ENCODE measurements around the gene NFU1. TPM values are rescaled to one million over a fixed set of nuclear protein-coding genes. Genes with fewer than 3 reads are reported as not detected.

NFU1 gene
- total and polyA plus RNA-seq, 9 of the 15 experiments (the other 6 are each of a cell fraction or from before 2014, with no cell fraction given) = 33.3 to 61.8 (median 53.7) TPM

DNA sequence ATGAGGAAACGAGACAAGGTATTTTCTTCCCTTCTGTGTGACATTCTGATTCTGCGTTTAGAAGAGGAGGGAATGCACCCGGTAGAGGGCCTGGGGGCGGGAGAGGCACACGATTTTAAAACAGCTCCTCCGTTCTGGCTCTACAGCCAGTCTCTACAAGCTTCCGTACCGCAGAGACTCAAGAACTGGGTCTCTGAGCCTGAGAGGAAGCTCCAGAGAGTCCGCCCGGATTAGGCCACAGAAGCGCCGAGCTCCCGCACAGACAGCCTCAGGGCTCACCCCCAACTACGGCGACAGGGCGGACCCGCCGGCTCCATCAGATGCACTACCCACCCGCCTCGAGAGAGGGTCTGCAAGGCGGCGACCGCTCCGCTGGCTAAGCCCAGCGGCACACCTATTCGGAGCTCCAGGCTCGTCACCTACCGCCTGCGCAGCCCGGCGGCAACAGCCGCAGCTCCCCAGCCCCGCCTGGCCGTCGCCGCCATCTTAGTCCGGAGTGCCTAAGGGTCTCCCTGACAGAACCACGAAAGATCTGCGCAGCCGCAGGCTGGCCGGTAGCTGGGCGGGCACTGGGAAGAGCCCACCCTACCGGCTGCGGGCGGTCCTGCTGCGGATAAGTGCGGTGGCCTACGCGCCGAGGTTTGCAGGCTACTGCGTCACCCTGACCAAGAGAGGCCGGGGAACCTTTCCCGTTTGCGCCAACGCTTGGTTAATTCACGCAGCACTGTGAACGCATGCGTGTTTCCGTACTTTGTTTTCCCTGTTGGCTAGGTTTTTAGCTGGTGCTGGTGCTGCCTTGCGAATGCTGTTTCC is at the start of gene NFU1 (continued):
- TF ChIP-seq, protein P1, sequence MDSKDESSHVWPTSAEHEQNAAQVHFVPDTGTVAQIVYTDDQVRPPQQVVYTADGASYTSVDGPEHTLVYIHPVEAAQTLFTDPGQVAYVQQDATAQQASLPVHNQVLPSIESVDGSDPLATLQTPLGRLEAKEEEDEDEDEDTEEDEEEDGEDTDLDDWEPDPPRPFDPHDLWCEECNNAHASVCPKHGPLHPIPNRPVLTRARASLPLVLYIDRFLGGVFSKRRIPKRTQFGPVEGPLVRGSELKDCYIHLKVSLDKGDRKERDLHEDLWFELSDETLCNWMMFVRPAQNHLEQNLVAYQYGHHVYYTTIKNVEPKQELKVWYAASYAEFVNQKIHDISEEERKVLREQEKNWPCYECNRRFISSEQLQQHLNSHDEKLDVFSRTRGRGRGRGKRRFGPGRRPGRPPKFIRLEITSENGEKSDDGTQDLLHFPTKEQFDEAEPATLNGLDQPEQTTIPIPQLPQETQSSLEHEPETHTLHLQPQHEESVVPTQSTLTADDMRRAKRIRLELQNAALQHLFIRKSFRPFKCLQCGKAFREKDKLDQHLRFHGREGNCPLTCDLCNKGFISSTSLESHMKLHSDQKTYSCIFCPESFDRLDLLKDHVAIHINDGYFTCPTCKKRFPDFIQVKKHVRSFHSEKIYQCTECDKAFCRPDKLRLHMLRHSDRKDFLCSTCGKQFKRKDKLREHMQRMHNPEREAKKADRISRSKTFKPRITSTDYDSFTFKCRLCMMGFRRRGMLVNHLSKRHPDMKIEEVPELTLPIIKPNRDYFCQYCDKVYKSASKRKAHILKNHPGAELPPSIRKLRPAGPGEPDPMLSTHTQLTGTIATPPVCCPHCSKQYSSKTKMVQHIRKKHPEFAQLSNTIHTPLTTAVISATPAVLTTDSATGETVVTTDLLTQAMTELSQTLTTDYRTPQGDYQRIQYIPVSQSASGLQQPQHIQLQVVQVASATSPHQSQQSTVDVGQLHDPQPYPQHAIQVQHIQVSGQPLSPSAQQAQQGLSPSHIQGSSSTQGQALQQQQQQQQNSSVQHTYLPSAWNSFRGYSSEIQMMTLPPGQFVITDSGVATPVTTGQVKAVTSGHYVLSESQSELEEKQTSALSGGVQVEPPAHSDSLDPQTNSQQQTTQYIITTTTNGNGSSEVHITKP (IDR thresholded peaks at IDR 0.05; ENCODE audit: partially characterized antibody) = peak; percentile 37
- TF ChIP-seq ZSCAN29 (IDR thresholded peaks at IDR 0.05) = peak; percentile 59; the same call in 1 of the 2 replicates
- TF ChIP-seq HNRNPUL1 (IDR thresholded peaks at IDR 0.05; ENCODE audit: low read length) = no peak
- 0 out of 2 replicates have a peak, but pooled peaks have one; percentile 40 for TF ChIP-seq PRMT5 (CRISPR knock-in tag; IDR thresholded peaks at IDR 0.05)
- peak; percentile 100 for TF ChIP-seq KLF13 (tag; IDR thresholded peaks at IDR 0.05; ENCODE audit: borderline replicate concordance, low read depth)
- TF ChIP-seq, protein P2, sequence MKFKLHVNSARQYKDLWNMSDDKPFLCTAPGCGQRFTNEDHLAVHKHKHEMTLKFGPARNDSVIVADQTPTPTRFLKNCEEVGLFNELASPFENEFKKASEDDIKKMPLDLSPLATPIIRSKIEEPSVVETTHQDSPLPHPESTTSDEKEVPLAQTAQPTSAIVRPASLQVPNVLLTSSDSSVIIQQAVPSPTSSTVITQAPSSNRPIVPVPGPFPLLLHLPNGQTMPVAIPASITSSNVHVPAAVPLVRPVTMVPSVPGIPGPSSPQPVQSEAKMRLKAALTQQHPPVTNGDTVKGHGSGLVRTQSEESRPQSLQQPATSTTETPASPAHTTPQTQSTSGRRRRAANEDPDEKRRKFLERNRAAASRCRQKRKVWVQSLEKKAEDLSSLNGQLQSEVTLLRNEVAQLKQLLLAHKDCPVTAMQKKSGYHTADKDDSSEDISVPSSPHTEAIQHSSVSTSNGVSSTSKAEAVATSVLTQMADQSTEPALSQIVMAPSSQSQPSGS (CRISPR knock-in tag; IDR thresholded peaks at IDR 0.05) = no peak
- no peak for TF ChIP-seq PCBP1 (IDR thresholded peaks at IDR 0.05; ENCODE audit: low read depth, low read length, poor library complexity, severe bottlenecking)
- TF ChIP-seq ZNF436 (CRISPR knock-in tag; IDR thresholded peaks at IDR 0.05) = no peak
- no peak for TF ChIP-seq POU5F1 (IDR thresholded peaks at IDR 0.05; ENCODE audit: borderline replicate concordance, low read depth, low read length, partially characterized antibody)
- TF ChIP-seq KAT7 (CRISPR knock-in tag; IDR thresholded peaks at IDR 0.05; ENCODE audit: borderline replicate concordance) = peak; percentile 78; the same call in 1 of the 2 replicates
- TF ChIP-seq, protein P3, sequence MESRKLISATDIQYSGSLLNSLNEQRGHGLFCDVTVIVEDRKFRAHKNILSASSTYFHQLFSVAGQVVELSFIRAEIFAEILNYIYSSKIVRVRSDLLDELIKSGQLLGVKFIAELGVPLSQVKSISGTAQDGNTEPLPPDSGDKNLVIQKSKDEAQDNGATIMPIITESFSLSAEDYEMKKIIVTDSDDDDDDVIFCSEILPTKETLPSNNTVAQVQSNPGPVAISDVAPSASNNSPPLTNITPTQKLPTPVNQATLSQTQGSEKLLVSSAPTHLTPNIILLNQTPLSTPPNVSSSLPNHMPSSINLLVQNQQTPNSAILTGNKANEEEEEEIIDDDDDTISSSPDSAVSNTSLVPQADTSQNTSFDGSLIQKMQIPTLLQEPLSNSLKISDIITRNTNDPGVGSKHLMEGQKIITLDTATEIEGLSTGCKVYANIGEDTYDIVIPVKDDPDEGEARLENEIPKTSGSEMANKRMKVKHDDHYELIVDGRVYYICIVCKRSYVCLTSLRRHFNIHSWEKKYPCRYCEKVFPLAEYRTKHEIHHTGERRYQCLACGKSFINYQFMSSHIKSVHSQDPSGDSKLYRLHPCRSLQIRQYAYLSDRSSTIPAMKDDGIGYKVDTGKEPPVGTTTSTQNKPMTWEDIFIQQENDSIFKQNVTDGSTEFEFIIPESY (CRISPR knock-in tag; IDR thresholded peaks at IDR 0.05) = 0 out of 2 replicates have a peak, but pooled peaks have one; percentile 21
- TF ChIP-seq, protein P4, sequence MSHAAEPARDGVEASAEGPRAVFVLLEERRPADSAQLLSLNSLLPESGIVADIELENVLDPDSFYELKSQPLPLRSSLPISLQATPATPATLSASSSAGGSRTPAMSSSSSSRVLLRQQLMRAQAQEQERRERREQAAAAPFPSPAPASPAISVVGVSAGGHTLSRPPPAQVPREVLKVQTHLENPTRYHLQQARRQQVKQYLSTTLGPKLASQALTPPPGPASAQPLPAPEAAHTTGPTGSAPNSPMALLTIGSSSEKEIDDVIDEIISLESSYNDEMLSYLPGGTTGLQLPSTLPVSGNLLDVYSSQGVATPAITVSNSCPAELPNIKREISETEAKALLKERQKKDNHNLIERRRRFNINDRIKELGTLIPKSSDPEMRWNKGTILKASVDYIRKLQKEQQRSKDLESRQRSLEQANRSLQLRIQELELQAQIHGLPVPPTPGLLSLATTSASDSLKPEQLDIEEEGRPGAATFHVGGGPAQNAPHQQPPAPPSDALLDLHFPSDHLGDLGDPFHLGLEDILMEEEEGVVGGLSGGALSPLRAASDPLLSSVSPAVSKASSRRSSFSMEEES (CRISPR knock-in tag; IDR thresholded peaks at IDR 0.05) = no peak
- no peak for TF ChIP-seq WHSC1 (IDR thresholded peaks at IDR 0.05; ENCODE audit: low read length)
- no peak for TF ChIP-seq U2AF2 (optimal IDR thresholded peaks at IDR 0.05; ENCODE audit: low read depth, low read length)
- no peak for TF ChIP-seq ZNF175 (CRISPR knock-in tag; IDR thresholded peaks at IDR 0.05; ENCODE audit: low read depth)
- TF ChIP-seq ETV5 (CRISPR knock-in tag; IDR thresholded peaks at IDR 0.05; ENCODE audit: low read depth) = peak; percentile 34; the same call in 1 of the 2 replicates
- TF ChIP-seq CCNT2 (IDR thresholded peaks at IDR 0.05; ENCODE audit: borderline replicate concordance, extremely low read depth, insufficient read length, low read depth, low read length) = peak; percentile 79
- no peak for TF ChIP-seq SNRNP70 (optimal IDR thresholded peaks at IDR 0.05; ENCODE audit: low read depth, low read length)

All from K562 (cell line).